ENCODE data around the gene FUS.

DNA sequence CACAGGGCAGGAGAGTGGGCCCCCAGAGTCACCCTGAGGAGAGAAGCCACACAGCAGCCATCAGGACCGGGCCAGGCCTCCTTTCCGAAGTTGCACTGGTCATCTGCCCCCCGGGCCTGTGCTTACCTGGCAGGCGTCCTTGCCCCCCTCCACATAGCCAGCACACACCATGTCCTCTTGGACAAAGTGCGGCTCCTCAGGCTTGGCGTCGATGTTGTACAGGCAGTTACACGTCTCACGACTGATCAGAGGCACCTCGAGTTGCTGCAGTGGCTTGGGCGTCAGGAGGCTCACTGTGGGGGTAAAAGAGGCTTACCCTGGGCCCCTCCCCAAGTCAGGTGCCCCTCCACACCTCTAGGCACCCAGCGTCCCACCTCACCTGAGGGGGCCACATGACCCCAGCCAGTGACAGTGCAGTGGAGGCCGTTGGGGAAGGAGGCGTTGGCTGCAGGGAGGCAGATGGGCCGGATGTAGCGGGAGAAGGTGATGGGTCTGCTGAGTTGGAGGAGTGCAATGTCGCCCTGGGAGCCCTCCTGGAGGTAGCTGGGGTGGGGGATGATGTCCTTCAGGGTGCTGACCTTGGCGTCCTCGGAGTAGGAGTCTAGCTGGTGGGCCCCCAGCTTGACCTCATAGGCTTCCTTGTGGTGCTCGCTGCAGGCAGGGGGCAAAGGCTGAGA lies 47.5 kb upstream of the FUS start:
- no peak for TF ChIP-seq CTCF (IDR thresholded peaks at IDR 0.05)
- no peak for TF ChIP-seq POLR2A (IDR thresholded peaks at IDR 0.05)

Measured in thyroid gland (tissue), 4 donors.